ENCODE data around the gene KYAT1.
"Not testable (repeated sequence)": the region's sequence is repeated elsewhere in the genome, so short reads cannot be mapped to it uniquely, and the experiment has no call there.

KYAT1 gene

DNA sequence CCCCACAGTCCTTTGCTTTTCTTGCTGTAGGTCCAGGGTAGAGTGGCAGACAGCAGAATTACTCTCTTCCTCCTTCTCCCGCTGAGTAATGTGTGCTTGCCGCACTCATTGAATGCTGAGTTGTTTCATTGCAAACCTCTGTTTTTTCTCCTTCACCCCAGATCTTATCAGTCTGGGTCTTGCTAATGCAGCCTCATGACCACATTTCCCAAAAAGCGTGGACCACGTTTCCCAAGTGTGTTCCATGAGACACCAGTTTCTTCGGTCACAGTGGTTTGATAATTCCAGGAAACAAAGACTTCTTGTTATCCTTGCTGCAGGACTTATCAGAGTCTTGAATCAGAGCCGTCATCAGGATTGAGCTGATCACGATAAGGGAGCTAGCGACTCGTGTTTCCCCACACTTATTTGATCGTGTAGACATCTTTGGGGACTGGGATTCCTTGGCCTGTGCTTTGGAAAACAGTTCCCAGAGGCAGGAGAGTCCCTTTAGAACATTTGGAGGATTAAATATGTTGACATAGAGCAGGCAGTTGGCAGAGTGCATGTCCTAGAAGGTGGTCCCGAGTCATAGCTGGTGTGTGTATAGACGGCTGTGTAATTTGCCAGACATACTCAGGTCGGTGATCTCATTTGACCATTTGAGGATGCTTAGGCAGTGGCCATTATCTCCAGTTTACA, 4.6 kb upstream of the KYAT1 start:
- in situ Hi-C loops (cut with HindIII; ENCODE audit: low sequenced_read_pairs), result no loop called here

DNA sequence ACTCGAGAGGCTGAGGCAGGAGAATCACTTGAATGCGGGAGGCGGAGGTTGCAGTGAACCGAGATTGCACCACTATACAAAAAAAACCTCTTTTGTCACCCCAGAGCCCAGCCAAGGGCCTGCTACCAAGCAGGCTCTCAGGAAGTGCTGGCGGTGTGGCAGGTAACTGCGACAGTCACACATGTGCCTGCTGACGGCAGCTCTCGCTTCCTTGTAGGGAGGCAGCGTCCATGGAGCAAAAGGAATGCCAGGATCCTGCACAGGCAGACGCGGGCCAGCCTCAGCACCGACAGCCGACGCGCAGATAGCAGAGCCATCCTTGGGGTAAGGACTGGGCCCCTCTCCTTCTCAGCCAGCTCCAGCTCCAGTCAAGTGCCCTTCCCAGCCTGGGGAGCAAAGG, 4.0 kb upstream of the KYAT1 start:
- in situ Hi-C loops (cut with HindIII; ENCODE audit: low sequenced_read_pairs), result no loop called here

GRCh38 chr9:128885376-128885775, 3.6 kb upstream of the KYAT1 start:
- in situ Hi-C loops (cut with HindIII; ENCODE audit: low sequenced_read_pairs), result no loop called here

DNA sequence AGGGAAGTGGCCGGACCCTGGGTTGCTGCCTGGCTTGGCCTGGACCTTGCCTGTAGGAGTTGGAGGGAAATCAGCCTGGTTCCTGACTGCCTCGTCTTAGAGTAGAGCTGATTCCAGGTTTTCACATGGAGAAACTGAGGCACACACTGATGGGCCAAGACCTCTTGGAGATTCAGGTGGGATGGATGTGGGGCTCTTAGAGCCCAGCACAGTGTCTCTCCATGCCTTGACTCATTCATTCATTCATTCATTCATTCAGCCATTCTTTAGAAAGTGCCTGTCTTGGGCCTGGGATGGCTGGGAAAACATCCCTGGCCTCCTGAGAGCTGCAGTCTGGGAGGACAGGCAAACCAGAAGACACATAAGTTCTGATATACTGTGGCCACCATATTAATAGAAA, 2.4 kb upstream of the KYAT1 start:
- in situ Hi-C loops (cut with HindIII; ENCODE audit: low sequenced_read_pairs), result no loop called here

GRCh38 chr9:128882677-128883603, 1.2 kb upstream of the KYAT1 start:
- in situ Hi-C loops (cut with HindIII; ENCODE audit: low sequenced_read_pairs), result no loop called here

- in situ Hi-C loops (cut with HindIII; ENCODE audit: low sequenced_read_pairs), result no loop called here
These were observed 3.9 kb downstream of the KYAT1 start for GRCh38 chr9:128877852-128878251.

DNA sequence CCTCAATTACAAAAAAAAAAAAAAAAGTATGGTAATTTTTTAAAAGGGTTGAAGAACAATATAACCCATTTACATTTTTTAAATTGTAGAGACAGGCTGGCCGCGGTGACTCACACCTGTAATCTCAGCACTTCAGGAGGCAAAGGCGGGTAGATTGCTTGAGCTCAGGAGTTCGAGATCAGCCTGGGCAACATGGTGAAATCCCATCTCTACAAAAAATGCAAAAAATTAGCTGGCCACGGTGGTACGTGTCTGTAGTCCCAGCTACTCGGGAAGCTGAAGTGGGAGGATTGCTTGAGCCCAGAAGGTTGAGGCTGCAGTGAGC, 10.8 kb downstream of the KYAT1 start:
- in situ Hi-C loops (cut with HindIII; ENCODE audit: low sequenced_read_pairs), result not testable (repeated sequence)

DNA sequence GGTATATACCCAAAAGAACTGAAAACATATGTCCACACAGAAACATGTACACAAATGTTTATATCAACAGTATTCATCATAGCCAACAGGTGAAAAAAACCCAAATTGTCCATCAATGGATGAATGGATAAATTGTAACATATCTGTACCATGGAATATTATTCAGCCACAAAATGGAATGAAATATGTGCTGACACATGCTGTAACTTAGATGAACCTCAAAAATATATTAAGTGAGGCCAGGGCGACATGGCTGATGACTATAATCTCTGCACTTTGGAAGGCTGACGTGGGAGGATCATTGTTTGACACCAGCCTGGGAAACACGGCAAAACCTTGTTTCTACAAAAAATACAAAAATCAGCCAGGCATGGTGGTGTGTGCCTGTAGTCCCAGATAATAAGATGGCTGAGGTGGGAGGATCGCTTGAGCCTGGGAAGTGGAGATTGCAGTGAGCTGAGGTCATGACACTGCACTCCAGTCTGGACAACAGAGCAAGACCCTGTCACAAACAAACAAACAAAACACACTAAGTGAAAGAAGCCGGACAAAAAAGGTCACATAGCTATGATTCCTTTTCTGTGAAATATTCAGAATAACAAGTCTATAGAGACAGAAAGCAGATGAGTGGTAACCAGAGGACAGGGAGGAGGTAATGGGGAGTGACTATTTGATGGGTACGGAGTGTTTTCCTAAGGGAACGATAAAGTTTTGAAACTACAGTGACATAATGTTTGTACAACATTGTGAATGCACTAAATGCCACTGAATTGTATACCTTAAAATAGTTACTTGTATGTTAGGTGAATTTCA, 11.4 kb downstream of the KYAT1 start:
- in situ Hi-C loops (cut with HindIII; ENCODE audit: low sequenced_read_pairs), result no loop called here

- in situ Hi-C loops (cut with HindIII; ENCODE audit: low sequenced_read_pairs), result loop anchor here (10.0 kb wide), 1 partner anchor 49 kb away; the partner anchor contains the start of gene ENDOG
These were observed 18.1 kb downstream of the KYAT1 start for GRCh38 chr9:128863647-128864046.

- in situ Hi-C loops (cut with HindIII; ENCODE audit: low sequenced_read_pairs), result loop anchor here (10.0 kb wide), 1 partner anchor 48 kb away; the partner anchor contains the start of gene ENDOG
These were observed 19.3 kb downstream of the KYAT1 start for GRCh38 chr9:128862401-128862851.

DNA sequence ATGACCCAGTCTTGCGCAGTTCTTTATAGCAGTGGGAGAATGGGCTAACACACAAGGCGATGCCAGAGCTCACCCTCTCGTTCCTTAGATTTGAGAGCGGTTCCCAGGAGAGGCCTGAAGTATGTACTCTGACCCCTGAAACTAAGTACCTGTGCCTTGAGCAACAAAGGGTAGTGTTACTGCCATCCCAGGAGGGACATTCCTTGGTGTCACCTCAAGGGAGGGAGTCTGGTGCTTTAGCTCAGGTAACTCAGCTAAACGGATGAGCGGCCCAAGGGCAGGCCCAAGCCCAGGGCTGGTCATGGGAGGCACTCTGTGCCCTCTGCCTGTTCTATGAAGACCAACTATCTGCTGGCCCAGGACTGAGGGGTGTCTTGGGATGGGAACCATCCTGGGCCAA, 20.2 kb downstream of the KYAT1 start:
- in situ Hi-C loops (cut with HindIII; ENCODE audit: low sequenced_read_pairs), result loop anchor here (10.0 kb wide), 1 partner anchor 47 kb away; the partner anchor contains the start of gene ENDOG

DNA sequence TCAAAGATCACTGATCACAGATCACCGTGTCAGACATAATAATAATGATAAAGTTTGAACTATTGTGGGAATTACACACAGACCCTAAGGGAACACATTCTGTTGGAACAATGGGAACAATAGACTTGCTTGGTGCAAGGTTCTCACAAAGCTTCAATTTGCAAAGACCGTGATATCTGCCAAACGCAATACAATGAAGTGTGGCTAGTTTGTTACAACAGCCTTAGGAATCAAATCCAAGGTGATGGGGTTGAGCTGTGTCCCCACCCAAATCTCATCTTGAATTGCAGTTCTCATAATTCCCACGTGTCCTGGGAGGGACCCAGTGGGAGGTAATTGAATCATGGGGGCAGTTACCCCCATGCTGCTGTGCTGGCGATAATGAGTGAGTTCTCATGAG, 20.8 kb downstream of the KYAT1 start:
- in situ Hi-C loops (cut with HindIII; ENCODE audit: low sequenced_read_pairs), result loop anchor here (10.0 kb wide), 1 partner anchor 46 kb away; the partner anchor contains the start of gene ENDOG

DNA sequence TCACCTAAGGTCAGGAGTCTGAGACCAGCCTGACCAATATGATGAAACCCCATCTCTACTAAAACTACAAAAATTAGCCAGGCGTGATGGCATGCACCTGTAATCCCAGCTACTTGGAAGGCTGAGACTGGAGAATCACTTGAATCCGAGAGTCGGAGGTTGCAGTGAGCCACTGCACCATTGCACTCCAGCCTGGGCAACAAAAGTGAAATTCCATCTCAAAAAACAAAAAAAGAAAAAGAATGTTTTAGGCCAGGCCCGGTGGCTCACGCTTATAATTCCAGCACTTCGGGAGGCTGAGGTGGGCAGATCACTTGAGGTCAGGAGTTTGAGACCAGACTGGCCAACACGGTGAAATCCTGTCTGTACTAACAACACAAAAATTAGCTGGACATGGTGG, 23.3 kb downstream of the KYAT1 start:
- in situ Hi-C loops (cut with HindIII; ENCODE audit: low sequenced_read_pairs), result not testable (repeated sequence)

DNA sequence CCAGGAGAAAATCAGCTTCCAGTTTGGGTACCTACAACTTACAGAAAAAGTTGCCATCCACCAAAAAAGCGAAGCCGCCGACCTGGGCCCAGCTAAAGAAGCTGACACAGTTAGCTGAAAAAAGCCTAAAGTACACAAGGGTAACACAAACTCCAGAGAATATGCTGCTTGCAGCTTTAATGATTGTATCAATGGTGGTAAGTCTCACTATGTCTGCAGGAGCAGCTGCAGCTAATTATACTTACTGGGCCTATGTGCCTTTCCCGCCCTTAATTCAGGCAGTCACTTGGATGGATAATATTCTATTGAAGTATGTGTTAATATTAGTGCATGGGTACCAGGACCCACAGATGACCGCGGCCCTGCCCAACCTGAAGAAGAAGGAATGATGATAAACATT, 27.3 kb downstream of the KYAT1 start:
- in situ Hi-C loops (cut with HindIII; ENCODE audit: low sequenced_read_pairs), result not testable (repeated sequence)

GRCh38 chr9:128852646-128853045, 29.1 kb downstream of the KYAT1 start:
- in situ Hi-C loops (cut with HindIII; ENCODE audit: low sequenced_read_pairs), result not testable (repeated sequence)

DNA sequence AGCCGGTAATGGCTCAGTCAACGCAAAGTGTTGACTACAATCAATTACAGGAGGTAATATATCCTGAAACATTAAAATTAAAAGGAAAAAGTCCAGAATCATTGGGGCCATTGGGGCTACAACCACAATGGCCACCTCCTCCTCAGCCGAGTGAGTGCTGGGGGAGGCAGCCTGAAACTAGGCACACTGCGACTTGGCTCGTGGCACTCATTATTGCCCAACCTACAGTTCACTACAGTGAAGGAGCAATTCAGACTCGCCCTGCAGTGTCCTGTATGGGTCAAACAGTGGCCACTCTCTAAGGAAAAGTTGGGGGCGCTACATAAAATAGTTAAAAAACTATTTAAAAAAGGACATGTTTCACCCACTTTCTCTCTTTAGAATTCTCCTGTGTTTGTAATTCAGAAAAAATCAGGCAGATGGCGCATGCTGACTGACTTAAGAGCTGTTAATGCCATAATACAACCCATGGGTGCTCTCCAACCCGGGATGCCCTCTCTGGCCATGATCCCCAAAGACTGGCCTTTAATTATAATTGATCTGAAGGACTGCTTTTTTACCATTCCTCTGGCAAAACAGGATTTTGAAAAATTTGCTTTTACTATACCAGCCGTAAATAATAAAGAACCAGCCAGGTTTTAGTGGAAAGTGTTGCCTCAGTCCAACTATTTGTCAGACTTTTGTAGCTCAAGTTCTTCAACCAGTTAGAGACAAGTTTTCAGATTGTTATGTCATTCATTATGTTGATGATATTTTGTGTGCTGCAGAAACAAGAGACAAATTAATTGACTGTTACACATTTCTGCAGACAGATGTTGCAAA, 29.8 kb downstream of the KYAT1 start:
- in situ Hi-C loops (cut with HindIII; ENCODE audit: low sequenced_read_pairs), result not testable (repeated sequence)

GRCh38 chr9:128851024-128851423, 30.7 kb downstream of the KYAT1 start:
- in situ Hi-C loops (cut with HindIII; ENCODE audit: low sequenced_read_pairs), result not testable (repeated sequence)

- in situ Hi-C loops (cut with HindIII; ENCODE audit: low sequenced_read_pairs), result no loop called here
These were observed 33.9 kb downstream of the KYAT1 start for GRCh38 chr9:128847803-128848202.

DNA sequence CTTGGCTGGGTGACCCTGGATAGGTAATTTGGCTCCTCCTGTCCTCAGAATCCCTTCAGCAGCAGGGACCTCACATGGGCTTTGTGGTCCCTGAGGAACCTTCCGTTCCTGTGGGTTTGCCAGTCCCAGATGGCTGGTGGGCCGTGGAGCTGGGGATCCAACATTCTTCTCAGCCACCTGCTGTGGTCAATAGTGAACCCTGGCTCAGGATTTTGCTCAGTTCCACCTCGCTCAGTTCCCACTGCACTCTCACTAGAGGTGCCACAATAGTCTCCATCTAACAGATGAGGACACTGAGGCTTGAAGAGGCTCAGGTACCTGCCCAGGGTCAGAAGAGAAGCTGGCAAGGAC, 35.1 kb downstream of the KYAT1 start:
- in situ Hi-C loops (cut with HindIII; ENCODE audit: low sequenced_read_pairs), result no loop called here

DNA sequence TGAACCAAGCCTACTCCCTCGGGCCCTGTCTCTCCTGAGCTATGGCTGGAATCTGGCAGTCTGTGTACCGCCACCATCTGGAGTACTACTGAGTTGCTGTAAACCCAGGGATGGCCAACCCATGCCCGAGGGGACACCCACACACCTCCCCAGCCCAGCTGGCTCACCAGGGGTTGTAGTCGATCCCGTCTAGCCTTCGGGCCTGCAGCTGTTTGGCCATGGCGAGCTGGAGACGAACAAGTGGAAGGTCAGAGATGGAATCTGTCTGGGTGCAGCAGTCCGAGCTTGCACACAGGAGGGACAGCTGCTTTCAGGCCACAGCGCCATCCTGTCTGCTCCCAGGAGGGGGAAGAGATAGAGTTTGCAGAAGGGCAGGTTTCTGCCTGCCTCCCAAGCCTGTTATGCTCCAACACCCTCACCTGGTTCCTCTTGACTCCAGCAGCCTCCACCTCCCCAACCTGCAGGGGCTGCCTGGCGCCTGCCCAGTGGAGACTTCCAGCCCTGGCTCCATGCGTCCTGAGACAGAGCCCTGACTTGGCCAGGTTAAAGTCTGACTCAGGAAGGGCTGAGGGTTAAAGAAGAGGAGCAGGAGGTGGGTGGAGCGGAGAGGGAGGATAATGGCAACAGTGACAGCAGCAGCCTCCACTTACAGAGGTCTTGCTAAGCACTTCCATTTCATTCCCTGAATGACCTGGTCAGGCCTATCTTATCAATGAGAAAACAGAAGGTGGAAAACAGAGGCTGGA, 36.4 kb downstream of the KYAT1 start:
- in situ Hi-C loops (cut with HindIII; ENCODE audit: low sequenced_read_pairs), result no loop called here

All from DLD1 (cell line).